Activated T-helper 1 cell treated with anti-CD3 and anti-CD28 coated beads, Interleukin-12 subunit alpha, Interleukin-12 subunit beta, Interleukin-2, Interleukin-4 antibody, amounts not matched to agents 30 ng/mL and 10 ng/mL and 1 ng/mL, durations not matched to agents 14 hours and 24 hours and 36 hours (primary cell): ENCODE data around the gene CDH20. TPM values are rescaled to one million over a fixed set of nuclear protein-coding genes. Genes with fewer than 3 reads are reported as not detected.

Experiments used
- DNase-seq: peaks from one replicate; pipeline ENCODE4 v3.0.0; 2021; ENCODE audit warnings: low spot score
- H3K27ac Mint-ChIP-seq: one replicate; pipeline ENCODE4 v1.8.0; 2021; ENCODE audit warnings: mild to moderate bottlenecking, mixed read lengths
- H3K27me3 Mint-ChIP-seq: one replicate; pipeline ENCODE4 v1.8.0; 2022; ENCODE audit warnings: mild to moderate bottlenecking, moderate library complexity, mixed read lengths; ENCODE audit not compliant: insufficient read depth
- H3K36me3 Mint-ChIP-seq: one replicate; pipeline ENCODE4 v1.8.0; 2021; ENCODE audit warnings: low read depth, mixed read lengths
- H3K4me1 Mint-ChIP-seq: one replicate; pipeline ENCODE4 v1.8.0; 2021; ENCODE audit warnings: low read depth, mixed read lengths
- H3K4me3 Mint-ChIP-seq: one replicate; pipeline ENCODE4 v1.8.0; 2021; ENCODE audit warnings: mild to moderate bottlenecking, moderate library complexity, mixed read lengths
- H3K9me3 Mint-ChIP-seq: one replicate; pipeline ENCODE4 v1.8.0; 2021; ENCODE audit warnings: mixed read lengths
- intact Hi-C: fragments of 100-400 bp; cut with micrococcal nuclease; formaldehyde crosslinking; loops from one replicate; pipeline ENCODE4 v1.15.1; 2024
- total RNA-seq: library from RNA; stranded (reverse); gene quantifications from 2 replicates; pipeline ENCODE4 v1.2.3, GENCODE V29; 2022

The CDH20 gene
- total RNA-seq, 1 donor from 2014 or later: not detected

- no peak overlapping the region for H3K27ac Mint-ChIP-seq
- H3K36me3 Mint-ChIP-seq: no peaks in the 10 kb centered on the region
- no peaks in the 10 kb centered on the region for H3K4me1 Mint-ChIP-seq
- no peak for DNase-seq
- no peaks in the 10 kb centered on the region for H3K9me3 Mint-ChIP-seq
- H3K4me3 Mint-ChIP-seq: no peak overlapping the region
- intact Hi-C loops: no loop called here
- peaks cover 25% of the 10 kb centered on the region for H3K27me3 Mint-ChIP-seq
Measured at GRCh38 chr18:61331051-61331450, 2.2 kb upstream of the CDH20 start.

- no peaks in the 10 kb centered on the region for H3K36me3 Mint-ChIP-seq
- intact Hi-C loops: no loop called here
- H3K4me1 Mint-ChIP-seq: no peaks in the 10 kb centered on the region
- H3K27ac Mint-ChIP-seq: no peak overlapping the region
- H3K9me3 Mint-ChIP-seq: no peaks in the 10 kb centered on the region
- DNase-seq: no peak
- peaks cover 29% of the 10 kb centered on the region for H3K27me3 Mint-ChIP-seq
- no peak overlapping the region for H3K4me3 Mint-ChIP-seq
Measured at GRCh38 chr18:61333746-61334490, 688 bp downstream of the CDH20 start.

DNA sequence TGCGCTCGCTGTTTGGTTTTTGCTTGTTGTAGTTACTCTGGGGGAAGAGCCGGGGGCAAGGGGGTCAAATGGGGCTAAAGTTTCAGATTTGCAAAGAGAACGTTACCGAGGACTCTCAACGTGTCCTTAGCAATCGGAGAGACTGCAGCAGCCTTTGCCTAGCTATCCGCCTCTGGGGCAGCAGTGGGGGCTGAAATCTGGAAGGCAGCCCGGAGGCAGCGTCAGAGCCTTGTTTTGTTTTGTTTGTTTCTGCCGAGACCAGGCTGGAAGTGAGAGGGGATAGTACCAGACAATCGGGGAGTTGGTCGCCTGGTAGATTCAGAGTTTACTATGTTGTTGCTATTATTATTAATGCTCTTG lies 1.2 kb downstream of the CDH20 start:
- Mint-ChIP-seq H3K4me3 (no peak overlapping the region), H3K4me1 (no peaks in the 10 kb centered on the region), H3K9me3 (no peaks in the 10 kb centered on the region), H3K36me3 (no peaks in the 10 kb centered on the region), H3K27me3 (peaks cover 29% of the 10 kb centered on the region), H3K27ac (no peak overlapping the region)
- DNase-seq: no peak
- intact Hi-C loops: no loop called here

GRCh38 chr18:61334951-61335683 lies 1.9 kb downstream of the CDH20 start:
- H3K9me3 Mint-ChIP-seq: no peaks in the 10 kb centered on the region
- H3K27ac Mint-ChIP-seq: no peak overlapping the region
- H3K36me3 Mint-ChIP-seq: no peaks in the 10 kb centered on the region
- H3K4me3 Mint-ChIP-seq: no peak overlapping the region
- intact Hi-C loops: no loop called here
- H3K4me1 Mint-ChIP-seq: no peaks in the 10 kb centered on the region
- no peak for DNase-seq
- H3K27me3 Mint-ChIP-seq: peaks cover 29% of the 10 kb centered on the region

DNA sequence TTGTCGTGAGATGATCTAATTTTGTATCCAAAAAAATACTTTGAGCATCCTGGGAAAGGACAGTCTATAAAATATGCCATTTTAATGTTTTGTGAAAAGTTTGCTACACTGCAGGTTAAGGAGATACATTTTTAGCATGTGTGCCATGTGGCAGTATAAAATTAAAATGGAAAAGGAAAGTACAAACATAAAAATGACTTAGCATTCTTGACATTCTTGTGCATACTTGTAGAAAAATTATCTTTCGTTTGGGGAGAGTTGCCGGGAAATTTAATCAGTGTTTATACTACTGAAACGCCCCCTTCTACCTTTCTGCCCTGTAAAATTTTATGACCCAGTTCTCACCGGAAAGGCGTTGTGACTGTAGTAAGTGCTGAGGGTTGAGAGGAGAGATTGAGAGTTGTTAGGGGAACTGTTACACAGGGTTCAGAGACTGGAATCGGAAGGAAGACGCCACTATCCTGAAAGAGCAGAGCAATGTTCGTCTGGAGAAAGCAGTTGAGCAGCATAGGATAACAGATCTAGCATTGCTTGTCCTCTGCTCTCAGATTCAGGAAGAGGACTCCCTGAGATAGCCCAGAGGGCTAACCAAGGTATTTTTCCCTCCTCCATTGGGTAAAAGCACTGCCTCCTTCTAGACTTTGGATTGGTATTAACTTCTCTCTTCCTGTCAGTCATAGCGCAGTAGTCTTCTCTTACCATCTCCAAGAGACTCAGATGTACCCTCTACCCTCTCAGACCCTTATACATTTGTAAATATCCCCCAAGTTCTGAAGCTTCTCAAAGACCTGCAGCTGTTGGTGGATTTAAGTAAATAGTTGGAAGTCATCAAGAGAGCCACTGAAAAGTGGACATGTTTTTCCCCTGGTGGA lies 2.7 kb downstream of the CDH20 start:
- Mint-ChIP-seq H3K4me1 (no peaks in the 10 kb centered on the region), H3K36me3 (no peaks in the 10 kb centered on the region), H3K4me3 (no peak overlapping the region), H3K27me3 (peaks cover 29% of the 10 kb centered on the region), H3K27ac (no peak overlapping the region), H3K9me3 (no peaks in the 10 kb centered on the region)
- intact Hi-C loops: no loop called here
- no peak for DNase-seq

DNA sequence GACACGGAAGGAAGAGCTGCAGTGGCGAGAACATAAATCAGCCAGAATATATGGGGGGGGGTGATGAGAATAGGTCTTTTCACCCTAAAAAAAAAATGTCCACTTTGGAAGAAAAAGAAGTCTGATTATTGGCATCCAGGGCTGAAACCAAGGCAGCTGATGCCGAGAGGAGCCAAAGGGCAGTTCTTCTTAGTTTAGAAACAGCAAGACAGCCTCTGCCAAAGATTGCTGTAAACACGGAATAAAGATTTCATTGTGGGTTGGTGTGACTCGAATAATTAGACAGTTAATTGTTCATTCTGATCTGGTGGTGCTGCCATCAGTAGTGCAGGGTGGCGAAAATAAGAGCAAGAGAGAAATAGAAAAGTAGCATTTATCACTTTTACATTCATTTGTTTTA lies 3.5 kb downstream of the CDH20 start:
- intact Hi-C loops: no loop called here
- no peaks in the 10 kb centered on the region for H3K9me3 Mint-ChIP-seq
- no peak overlapping the region for H3K27ac Mint-ChIP-seq
- H3K27me3 Mint-ChIP-seq: peaks cover 29% of the 10 kb centered on the region
- no peaks in the 10 kb centered on the region for H3K36me3 Mint-ChIP-seq
- H3K4me1 Mint-ChIP-seq: no peaks in the 10 kb centered on the region
- no peak overlapping the region for H3K4me3 Mint-ChIP-seq
- DNase-seq: no peak

DNA sequence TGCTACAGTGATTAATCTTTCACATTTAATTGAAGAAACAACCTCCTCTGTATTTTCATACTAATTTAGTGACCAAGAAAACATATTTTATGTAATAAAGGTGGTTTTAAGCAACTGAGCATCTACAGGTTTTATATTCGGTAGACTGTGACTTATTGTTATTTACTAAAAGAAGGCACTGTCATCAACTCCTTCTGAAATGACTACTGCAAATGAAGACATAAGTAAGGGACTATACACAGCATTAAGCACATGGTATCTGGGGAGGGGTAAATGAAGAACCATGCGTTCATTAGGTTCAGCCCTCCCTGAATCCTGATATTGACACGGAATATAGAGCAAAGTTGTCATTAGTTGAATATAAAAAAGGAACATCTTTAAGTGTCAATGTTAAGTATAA lies 4.3 kb downstream of the CDH20 start:
- DNase-seq: no peak
- intact Hi-C loops: no loop called here
- Mint-ChIP-seq H3K4me1 (no peaks in the 10 kb centered on the region), H3K27ac (no peak overlapping the region), H3K9me3 (no peaks in the 10 kb centered on the region), H3K36me3 (no peaks in the 10 kb centered on the region), H3K4me3 (no peak overlapping the region), H3K27me3 (peaks cover 29% of the 10 kb centered on the region)

- Mint-ChIP-seq H3K4me3 (no peak overlapping the region), H3K27ac (no peak overlapping the region), H3K9me3 (no peaks in the 10 kb centered on the region), H3K36me3 (no peaks in the 10 kb centered on the region), H3K4me1 (no peaks in the 10 kb centered on the region), H3K27me3 (peaks cover 12% of the 10 kb centered on the region)
- no peak for DNase-seq
- intact Hi-C loops: no loop called here
Measured at GRCh38 chr18:61340148-61340547, 6.9 kb downstream of the CDH20 start.

GRCh38 chr18:61348230-61348629 lies 15.0 kb downstream of the CDH20 start:
- intact Hi-C loops: no loop called here
- Mint-ChIP-seq H3K4me3 (no peak overlapping the region), H3K27me3 (peaks cover 4% of the 10 kb centered on the region), H3K36me3 (no peaks in the 10 kb centered on the region), H3K27ac (no peak overlapping the region), H3K4me1 (no peaks in the 10 kb centered on the region), H3K9me3 (no peaks in the 10 kb centered on the region)
- DNase-seq: no peak

DNA sequence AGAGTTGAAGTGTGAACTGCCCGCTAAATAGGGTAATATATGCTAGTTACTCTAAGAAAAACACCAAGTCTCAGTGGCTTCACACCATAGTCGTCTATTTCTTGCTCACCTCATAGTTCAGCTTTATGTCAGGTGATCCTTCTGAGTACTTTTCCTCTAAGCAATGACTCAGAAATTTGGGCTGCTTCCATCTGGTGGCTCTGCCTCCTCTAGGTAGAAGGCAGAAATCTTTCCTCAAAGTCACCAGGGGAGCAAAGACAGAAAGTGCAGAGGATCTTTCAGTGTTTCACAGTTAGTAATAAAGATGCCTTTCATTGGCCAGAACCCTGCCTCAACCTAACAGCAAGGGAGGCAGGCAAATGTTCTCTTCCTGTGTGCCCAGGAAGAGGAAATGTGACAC lies 17.3 kb downstream of the CDH20 start:
- no peak for DNase-seq
- Mint-ChIP-seq H3K9me3 (no peaks in the 10 kb centered on the region), H3K36me3 (no peaks in the 10 kb centered on the region), H3K27me3 (peaks cover 4% of the 10 kb centered on the region), H3K4me3 (no peak overlapping the region), H3K27ac (no peak overlapping the region), H3K4me1 (no peaks in the 10 kb centered on the region)
- intact Hi-C loops: no loop called here

DNA sequence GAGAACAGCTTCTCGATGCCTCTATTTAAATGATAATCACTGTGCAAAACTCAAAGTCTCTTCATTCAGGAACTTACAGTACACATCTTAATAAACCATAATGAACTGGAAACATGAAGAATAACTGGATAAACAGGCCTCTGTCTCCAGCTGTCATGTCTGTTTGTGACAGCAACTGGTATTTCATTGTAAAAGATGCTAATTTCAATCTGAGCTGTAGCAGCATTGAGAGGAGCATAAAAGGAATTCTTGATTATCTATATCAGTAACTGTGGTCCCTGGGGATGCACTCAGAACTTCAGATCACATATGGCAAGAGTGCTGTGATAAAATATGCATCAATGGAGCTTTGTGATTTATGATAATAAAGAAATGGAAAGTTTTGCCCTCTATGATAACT lies 18.8 kb downstream of the CDH20 start:
- intact Hi-C loops: no loop called here
- H3K9me3 Mint-ChIP-seq: no peaks in the 10 kb centered on the region
- peaks cover 3% of the 10 kb centered on the region for H3K27me3 Mint-ChIP-seq
- no peaks in the 10 kb centered on the region for H3K36me3 Mint-ChIP-seq
- H3K4me1 Mint-ChIP-seq: no peaks in the 10 kb centered on the region
- H3K27ac Mint-ChIP-seq: no peak overlapping the region
- no peak for DNase-seq
- H3K4me3 Mint-ChIP-seq: no peak overlapping the region

GRCh38 chr18:61352611-61353010 lies 19.4 kb downstream of the CDH20 start:
- Mint-ChIP-seq H3K4me3 (no peak overlapping the region), H3K27ac (no peak overlapping the region), H3K36me3 (no peaks in the 10 kb centered on the region), H3K4me1 (no peaks in the 10 kb centered on the region), H3K27me3 (peaks cover 3% of the 10 kb centered on the region), H3K9me3 (no peaks in the 10 kb centered on the region)
- intact Hi-C loops: no loop called here
- no peak for DNase-seq
